Hepatocyte (in vitro differentiated cells): ENCODE measurements around the gene SGPP1. TPM values are rescaled to one million over a fixed set of nuclear protein-coding genes. Genes with fewer than 3 reads are reported as not detected.
A peak's percentile ranks its signal among the peaks of the same experiment; 100 is the strongest.

Experiments
- DNase-seq: peaks from one replicate; pipeline ENCODE4 v3.0.0-alpha.2; 2016; ENCODE audit warnings: low spot score
- H2AFZ ChIP-seq: fragments of 200-600 bp; sonication (generic); 2 replicates; pipeline ENCODE4 v1.6.0; 2016; ENCODE audit warnings: antibody characterized with exemption, mild to moderate bottlenecking
- H3K27ac ChIP-seq: fragments of 200-600 bp; sonication (generic); 2 replicates; pipeline ENCODE4 v1.5.1; 2016; ENCODE audit warnings: mild to moderate bottlenecking
- H3K27me3 ChIP-seq: fragments of 200-600 bp; sonication (generic); 2 replicates; pipeline ENCODE4 v1.6.1; 2016
- H3K36me3 ChIP-seq: fragments of 200-600 bp; sonication (generic); replicated peaks from 2 replicates; pipeline ENCODE4 v1.5.1; 2016; ENCODE audit warnings: low read depth; ENCODE audit not compliant: insufficient read depth
- H3K4me1 ChIP-seq: fragments of 200-600 bp; sonication (generic); 2 replicates; pipeline ENCODE4 v1.5.1; 2016; ENCODE audit warnings: mild to moderate bottlenecking, moderate library complexity; ENCODE audit not compliant: insufficient read depth
- H3K4me2 ChIP-seq: fragments of 200-600 bp; sonication (generic); 2 replicates; pipeline ENCODE4 v1.6.0; 2016
- H3K4me3 ChIP-seq: fragments of 200-600 bp; sonication (generic); 2 replicates; pipeline ENCODE4 v1.5.1; 2016; ENCODE audit warnings: mild to moderate bottlenecking
- H3K79me2 ChIP-seq: fragments of 200-600 bp; sonication (generic); 2 replicates; pipeline ENCODE4 v1.6.0; 2017; ENCODE audit warnings: mild to moderate bottlenecking
- H3K9me2 ChIP-seq: fragments of 200-600 bp; sonication (generic); replicated peaks from 2 replicates; pipeline ENCODE4 v1.6.0; 2017; ENCODE audit warnings: mild to moderate bottlenecking; ENCODE audit not compliant: insufficient read depth
- H3K9me3 ChIP-seq: fragments of 200-600 bp; sonication (generic); 2 replicates; pipeline ENCODE4 v1.5.1; 2016; ENCODE audit warnings: low read depth, mild to moderate bottlenecking
- H4K20me1 ChIP-seq: fragments of 200-600 bp; sonication (generic); 2 replicates; pipeline ENCODE4 v1.6.0; 2016; ENCODE audit warnings: mild to moderate bottlenecking; ENCODE audit not compliant: insufficient read depth, poor library complexity, severe bottlenecking
- EZH2 ChIP-seq: fragments of 200-600 bp; sonication (generic); IDR thresholded peaks from 2 replicates; pipeline ENCODE4 v1.6.1; 2016; ENCODE audit warnings: antibody characterized with exemption, mild to moderate bottlenecking, borderline replicate concordance
- EZH2phosphoT487 ChIP-seq: fragments of 200-600 bp; sonication (generic); IDR thresholded peaks from one replicate; pipeline ENCODE4 v1.6.1; 2018; ENCODE audit warnings: antibody characterized with exemption, mild to moderate bottlenecking, low read depth, moderate library complexity; ENCODE audit not compliant: unreplicated experiment, severe bottlenecking
- WGBS: methylation state at CpG from one replicate; pipeline ENCODE4 v1.1.6; 2016; ENCODE audit warnings: low lambda C conversion rate; ENCODE audit errors: missing lambda C conversion rate; 5-methylcytosine and 5-hydroxymethylcytosine counted together
- polyA plus RNA-seq: library from polyadenylated mRNA; unstranded; fragments of >200 nt; fragmentation: Nextera tagmentation; extraction: Ambion mirVana; gene quantifications from 2 replicates; pipeline ENCODE4 v1.2.1, GENCODE V29; 2016
- total RNA-seq: library from RNA; depleted of rRNA; stranded (reverse); fragments of >200 nt; gene quantifications from 2 replicates; pipeline ENCODE4 v1.2.3, GENCODE V29; 2014
- TF ChIP-seq, protein P1 (sequence below): fragments of 200-600 bp; sonication (generic); IDR thresholded peaks from 2 replicates; pipeline ENCODE4 v1.5.1; 2016; ENCODE audit warnings: antibody characterized with exemption, mild to moderate bottlenecking; ENCODE audit not compliant: poor library complexity

SGPP1 gene
- total and polyA plus RNA-seq, 2 experiments from 2014 or later: 17.8 to 23.9 TPM

DNA sequence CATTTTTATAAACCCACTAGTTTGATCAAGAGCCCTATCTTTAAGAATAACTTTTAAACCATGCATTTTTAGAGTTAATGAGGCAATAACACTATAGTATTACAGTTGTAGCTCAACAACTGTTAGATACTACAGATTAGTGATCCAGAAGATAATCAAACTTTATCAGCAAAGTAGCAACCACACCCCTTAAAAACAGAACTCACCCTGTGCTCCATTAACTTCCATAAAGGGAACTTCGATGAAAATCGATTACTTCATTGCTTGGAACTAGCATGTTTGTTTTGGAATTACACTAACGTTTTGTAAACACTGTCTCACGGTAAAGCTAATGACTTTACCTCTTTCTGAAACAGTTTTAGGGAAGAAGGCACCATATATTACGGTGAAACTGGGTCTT is 1.4 kb downstream of the SGPP1 start:
- Histone ChIP-seq H3K9me3 (no peaks in the 10 kb centered on the region), H3K79me2 (peaks cover 55% of the 10 kb centered on the region), H4K20me1 (no peaks in the 10 kb centered on the region), H3K4me2 (peak overlapping the region; percentile 86), H3K27ac (peak overlapping the region; percentile 89), H3K4me1 (no peaks in the 10 kb centered on the region), H3K36me3 (no peaks in the 10 kb centered on the region), H3K4me3 (peak overlapping the region; percentile 97), H2AFZ (peak overlapping the region; percentile 98), H3K27me3 (no peaks in the 10 kb centered on the region), H3K9me2 (no peaks in the 10 kb centered on the region)
- TF ChIP-seq EZH2phosphoT487 (no peak), EZH2 (no peak)
- TF ChIP-seq, protein P1, sequence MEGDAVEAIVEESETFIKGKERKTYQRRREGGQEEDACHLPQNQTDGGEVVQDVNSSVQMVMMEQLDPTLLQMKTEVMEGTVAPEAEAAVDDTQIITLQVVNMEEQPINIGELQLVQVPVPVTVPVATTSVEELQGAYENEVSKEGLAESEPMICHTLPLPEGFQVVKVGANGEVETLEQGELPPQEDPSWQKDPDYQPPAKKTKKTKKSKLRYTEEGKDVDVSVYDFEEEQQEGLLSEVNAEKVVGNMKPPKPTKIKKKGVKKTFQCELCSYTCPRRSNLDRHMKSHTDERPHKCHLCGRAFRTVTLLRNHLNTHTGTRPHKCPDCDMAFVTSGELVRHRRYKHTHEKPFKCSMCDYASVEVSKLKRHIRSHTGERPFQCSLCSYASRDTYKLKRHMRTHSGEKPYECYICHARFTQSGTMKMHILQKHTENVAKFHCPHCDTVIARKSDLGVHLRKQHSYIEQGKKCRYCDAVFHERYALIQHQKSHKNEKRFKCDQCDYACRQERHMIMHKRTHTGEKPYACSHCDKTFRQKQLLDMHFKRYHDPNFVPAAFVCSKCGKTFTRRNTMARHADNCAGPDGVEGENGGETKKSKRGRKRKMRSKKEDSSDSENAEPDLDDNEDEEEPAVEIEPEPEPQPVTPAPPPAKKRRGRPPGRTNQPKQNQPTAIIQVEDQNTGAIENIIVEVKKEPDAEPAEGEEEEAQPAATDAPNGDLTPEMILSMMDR: no peak
- no peak for DNase-seq
- 1% methylated on average over 5 of the region's 5 CpGs for WGBS

- no peak overlapping the region for H2AFZ ChIP-seq
- H3K4me2 ChIP-seq: peak overlapping the region; percentile 86
- no peaks in the 10 kb centered on the region for H3K9me3 ChIP-seq
- WGBS: 57% methylated on average over 8 of the region's 8 CpGs
- H3K27ac ChIP-seq: no peak overlapping the region
- no peaks in the 10 kb centered on the region for H3K4me1 ChIP-seq
- no peaks in the 10 kb centered on the region for H4K20me1 ChIP-seq
- H3K79me2 ChIP-seq: peaks cover 57% of the 10 kb centered on the region
- no peak for TF ChIP-seq EZH2
- TF ChIP-seq, protein P1: no peak
- no peak for TF ChIP-seq EZH2phosphoT487
- no peaks in the 10 kb centered on the region for H3K27me3 ChIP-seq
- no peaks in the 10 kb centered on the region for H3K9me2 ChIP-seq
- no peak for DNase-seq
- no peaks in the 10 kb centered on the region for H3K36me3 ChIP-seq
- peak overlapping the region; percentile 97 for H3K4me3 ChIP-seq
Measured at GRCh38 chr14:63725786-63726460, 1.9 kb downstream of the SGPP1 start.

- H3K9me3 ChIP-seq: peaks cover 16% of the 10 kb centered on the region
- WGBS: 91% methylated on average over 2 of the region's 2 CpGs
- no peaks in the 10 kb centered on the region for H3K36me3 ChIP-seq
- H3K9me2 ChIP-seq: no peaks in the 10 kb centered on the region
- H2AFZ ChIP-seq: no peak overlapping the region
- no peaks in the 10 kb centered on the region for H3K4me1 ChIP-seq
- DNase-seq: no peak
- TF ChIP-seq EZH2phosphoT487 (no peak), EZH2 (no peak)
- TF ChIP-seq, protein P1: no peak
- H3K27ac ChIP-seq: no peak overlapping the region
- H3K4me3 ChIP-seq: no peak overlapping the region
- H4K20me1 ChIP-seq: no peaks in the 10 kb centered on the region
- H3K79me2 ChIP-seq: peaks cover 60% of the 10 kb centered on the region
- no peak overlapping the region for H3K4me2 ChIP-seq
- H3K27me3 ChIP-seq: no peaks in the 10 kb centered on the region
Measured at GRCh38 chr14:63717702-63718101, 10.2 kb downstream of the SGPP1 start.
